Spleen (tissue), 11 donors: Measurements from ENCODE around the gene CRELD2. TPM values are rescaled to one million over a fixed set of nuclear protein-coding genes. Genes with fewer than 3 reads are reported as not detected.

Experiments used
- DNase-seq: peaks from one replicate; pipeline ENCODE4 v3.0.0-alpha.2; 2020
- H3K27ac ChIP-seq, 8 donors: fragments of 200-600 bp; sonication (generic) in 7 of 8; 1 replicate in 4 of 8; 2 replicates in 4 of 8; pipeline versions ENCODE4 v1.5.0 to v1.8.0; 2016 to 2021; ENCODE audit warnings: inconsistent platforms in 4 of 8, mild to moderate bottlenecking in 4 of 8, moderate library complexity in 1 of 8
- H3K27me3 ChIP-seq, 7 donors: fragments of 200-600 bp; sonication (generic) in 6 of 7; replicated peaks in 1 of 7; 1 replicate in 4 of 7; 2 replicates in 3 of 7; pipeline versions ENCODE4 v1.5.0 to v1.8.0; 2016 to 2021; ENCODE audit warnings: inconsistent platforms in 3 of 7, mild to moderate bottlenecking in 1 of 7
- H3K36me3 ChIP-seq, 6 donors: fragments of 200-600 bp; sonication (generic) in 5 of 6; 1 replicate in 4 of 6; 2 replicates in 2 of 6; pipeline versions ENCODE4 v1.5.0 to v1.8.0; 2016 to 2021; ENCODE audit warnings: inconsistent platforms in 2 of 6
- H3K4me1 ChIP-seq, 6 donors: fragments of 200-600 bp; sonication (generic) in 5 of 6; 1 replicate in 3 of 6; 2 replicates in 3 of 6; pipeline versions ENCODE4 v1.5.0 to v1.8.0; 2016 to 2021; ENCODE audit warnings: inconsistent platforms in 3 of 6
- H3K4me3 ChIP-seq, 8 donors: fragments of 200-600 bp; sonication (generic) in 7 of 8; 1 replicate in 4 of 8; 2 replicates in 4 of 8; pipeline versions ENCODE4 v1.5.0 to v1.8.0; 2016 to 2021; ENCODE audit warnings: inconsistent platforms in 4 of 8, mild to moderate bottlenecking in 4 of 8, moderate library complexity in 2 of 8
- H3K9me3 ChIP-seq, 8 donors: fragments of 200-600 bp; sonication (generic) in 7 of 8; 1 replicate in 4 of 8; 2 replicates in 4 of 8; pipeline versions ENCODE4 v1.5.0 to v1.8.0; 2016 to 2021; ENCODE audit warnings: inconsistent platforms in 4 of 8
- POLR2A ChIP-seq, 3 donors: fragments of 450-650 bp; IDR thresholded peaks; one replicate each; pipeline ENCODE4 v1.5.1; 2017; ENCODE audit warnings: antibody characterized with exemption in 3 of 3, mild to moderate bottlenecking in 1 of 3
- POLR2AphosphoS5 ChIP-seq, 3 donors: sonication (generic); formaldehyde crosslinking; IDR thresholded peaks; one replicate each; pipeline ENCODE4 v1.5.1; 2017; ENCODE audit warnings: antibody characterized with exemption in 3 of 3
- WGBS, 5 donors: extraction: QIAGEN DNeasy Blood & Tissue Kit in 3 of 5; methylation state at CpG; one replicate each; pipeline versions ENCODE4 v1.1.5 to v1.1.7; 2013 to 2018; 5-methylcytosine and 5-hydroxymethylcytosine counted together
- intact Hi-C: fragments of 100-400 bp; cut with DNase I; formaldehyde crosslinking; loops from one replicate; pipeline ENCODE4 v1.15.0; 2023; ENCODE audit warnings: low total_unique reads
- polyA plus RNA-seq, 3 donors: library from polyadenylated mRNA; stranded (reverse); fragments of 200-250 nt; gene quantifications; one replicate each; pipeline ENCODE4 v1.2.1, GENCODE V29; 2013
- total RNA-seq, 7 donors: library from RNA; depleted of rRNA in 3 of 7; stranded (reverse); fragments of >200 nt in 3 of 7; fragmentation: NEBNext Ultra II Directional in 4 of 7; extraction: Animal tissue kit (Norgen Biotek cat#: 25700) in 4 of 7; gene quantifications; one replicate each; pipeline versions ENCODE4 v1.1.0 to v1.2.1, GENCODE V29; 2016 to 2021
- TF ChIP-seq, protein P1 (sequence below), 11 experiments: fragments of 200-600 bp in 7 of 11; fragments of 450-650 bp in 4 of 11; sonication (generic) in 4 of 11; IDR thresholded peaks in 8 of 11; conservative IDR thresholded peaks in 3 of 11; 1 replicate in 7 of 11; 2 replicates in 4 of 11; pipeline versions ENCODE4 v1.4.0 to v1.8.0; 2016 to 2021; ENCODE audit warnings: antibody characterized with exemption in 11 of 11, inconsistent platforms in 4 of 11, mild to moderate bottlenecking in 1 of 11
- donor health status: healthy with polysubstance abuse.
- donor health status: DM: no; HTN: no; CAD: no; lungs with moderate emphysema.
- donor health status: DM: no; HTN: no; CAD: no.
- donor health status: Bipolar disorder and iron deficiency.
- donor health status: healthy.
- donor health status: DM: no; HTN: no; CAD: no.
- donor health status: DM: yes; HTN: yes; CAD: no.

Gene CRELD2
- total and polyA plus RNA-seq, 10 donors: 16.2 to 46.3 (median 34.9) TPM

DNA sequence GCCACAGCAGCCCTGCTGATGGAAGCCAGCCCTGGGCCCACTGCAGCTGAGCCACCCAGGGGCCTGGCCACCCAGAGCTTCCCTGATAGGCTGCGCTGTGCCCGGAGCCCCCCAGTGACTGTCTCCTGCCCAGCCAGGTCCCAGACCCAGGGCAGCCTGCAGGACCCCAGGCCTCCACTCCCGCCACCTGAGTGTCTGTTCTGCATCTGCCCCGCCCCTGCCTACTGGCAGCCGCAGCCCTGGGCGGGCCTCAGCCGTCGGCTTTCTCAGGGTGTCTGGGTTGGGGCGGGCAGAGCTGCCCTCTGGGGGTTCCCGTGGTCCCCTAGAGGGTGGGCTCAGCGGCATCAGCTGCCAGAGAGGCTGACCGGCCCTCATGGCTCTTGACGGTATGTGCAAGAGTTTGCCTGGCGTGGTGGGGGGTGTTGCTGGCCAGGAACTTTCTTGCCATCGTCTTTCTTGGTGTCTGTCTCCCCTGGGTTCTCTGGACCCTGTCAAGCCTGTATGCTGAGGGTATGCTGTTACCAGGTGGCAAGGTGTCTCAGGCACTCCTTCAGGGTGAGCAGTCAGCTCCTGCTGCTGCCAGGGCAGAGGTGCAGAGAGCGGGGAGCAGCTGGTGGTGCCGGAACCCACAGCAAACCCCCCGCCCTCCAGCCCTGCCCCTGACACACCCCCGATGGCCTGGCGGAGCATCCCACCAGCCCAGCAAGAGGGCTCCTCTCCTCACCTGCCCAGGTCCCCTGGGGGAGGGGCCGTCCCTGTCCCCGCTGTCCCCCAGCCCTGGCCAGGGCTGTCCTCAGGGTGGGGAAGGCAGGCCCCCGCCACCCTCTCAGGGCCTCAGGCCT, 29.9 kb downstream of the CRELD2 start:
- H3K27ac ChIP-seq: no peak overlapping the region
- H3K4me3 ChIP-seq: no peak overlapping the region
- DNase-seq: no peak
- H3K4me1 ChIP-seq: peaks cover 0 to 52% (median 26%) of the 10 kb centered on the region in 6 donors
- no peaks in the 10 kb centered on the region for H3K36me3 ChIP-seq
- WGBS, 5 donors: 89 to 100% (median 94%) methylated on average over 4 to 23 of the region's 23 CpGs
- no peaks in the 10 kb centered on the region for H3K27me3 ChIP-seq
- TF ChIP-seq, protein P1, sequence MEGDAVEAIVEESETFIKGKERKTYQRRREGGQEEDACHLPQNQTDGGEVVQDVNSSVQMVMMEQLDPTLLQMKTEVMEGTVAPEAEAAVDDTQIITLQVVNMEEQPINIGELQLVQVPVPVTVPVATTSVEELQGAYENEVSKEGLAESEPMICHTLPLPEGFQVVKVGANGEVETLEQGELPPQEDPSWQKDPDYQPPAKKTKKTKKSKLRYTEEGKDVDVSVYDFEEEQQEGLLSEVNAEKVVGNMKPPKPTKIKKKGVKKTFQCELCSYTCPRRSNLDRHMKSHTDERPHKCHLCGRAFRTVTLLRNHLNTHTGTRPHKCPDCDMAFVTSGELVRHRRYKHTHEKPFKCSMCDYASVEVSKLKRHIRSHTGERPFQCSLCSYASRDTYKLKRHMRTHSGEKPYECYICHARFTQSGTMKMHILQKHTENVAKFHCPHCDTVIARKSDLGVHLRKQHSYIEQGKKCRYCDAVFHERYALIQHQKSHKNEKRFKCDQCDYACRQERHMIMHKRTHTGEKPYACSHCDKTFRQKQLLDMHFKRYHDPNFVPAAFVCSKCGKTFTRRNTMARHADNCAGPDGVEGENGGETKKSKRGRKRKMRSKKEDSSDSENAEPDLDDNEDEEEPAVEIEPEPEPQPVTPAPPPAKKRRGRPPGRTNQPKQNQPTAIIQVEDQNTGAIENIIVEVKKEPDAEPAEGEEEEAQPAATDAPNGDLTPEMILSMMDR (IDR thresholded peaks at IDR 0.05 in 8 of 11, conservative IDR thresholded peaks at IDR 0.05 in 3 of 11): no peak
- no peak for TF ChIP-seq POLR2A (IDR thresholded peaks at IDR 0.05)
- no peak for TF ChIP-seq POLR2AphosphoS5 (IDR thresholded peaks at IDR 0.05)
- H3K9me3 ChIP-seq: no peaks in the 10 kb centered on the region
- intact Hi-C loops: no loop called here

DNA sequence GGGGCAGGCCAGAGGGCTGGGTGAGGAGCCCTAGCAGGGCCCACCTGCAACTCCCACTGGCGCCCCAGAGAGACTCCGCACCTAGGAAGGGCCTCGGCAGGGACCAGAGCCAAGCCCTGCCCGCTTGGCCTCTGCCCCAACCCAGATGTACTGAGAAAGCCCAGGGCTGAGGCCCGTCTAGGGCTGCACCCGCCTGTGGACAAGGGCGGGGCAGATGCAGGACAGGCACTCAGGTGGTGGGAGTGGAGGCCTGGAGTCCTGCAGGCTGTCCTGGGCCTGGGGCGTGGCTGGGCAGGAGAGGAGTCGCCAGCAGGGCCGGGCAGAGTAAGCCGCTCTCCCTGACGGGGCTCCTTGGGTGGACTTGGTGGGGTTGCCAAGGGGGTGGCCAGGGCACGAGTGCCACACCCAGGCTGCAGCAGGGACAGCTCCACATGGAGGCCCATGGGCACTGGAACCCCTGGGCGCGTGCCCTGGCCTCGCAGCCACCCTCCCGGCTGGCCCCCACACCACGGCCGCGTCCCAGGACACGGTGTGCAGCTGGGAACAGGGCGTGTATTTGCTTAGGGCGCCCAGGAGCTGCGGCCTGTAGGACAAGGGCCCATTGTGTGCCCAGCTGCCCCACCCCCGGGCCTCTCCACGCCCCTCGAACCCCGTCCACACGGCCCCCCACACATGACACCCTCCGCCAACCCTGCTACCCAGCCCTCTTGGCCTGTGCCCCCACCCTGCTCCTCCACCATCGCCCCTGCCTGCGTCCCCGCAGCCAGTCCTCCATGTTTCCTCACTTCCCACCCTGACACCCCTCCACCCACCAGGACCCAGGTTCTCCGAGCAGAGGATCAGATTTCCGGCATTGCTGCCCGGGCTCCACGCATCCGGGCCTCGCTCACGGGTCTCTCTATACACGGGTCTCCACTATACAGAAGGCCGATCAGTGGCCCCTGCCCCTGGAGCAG, 30.8 kb downstream of the CRELD2 start:
- Histone ChIP-seq H3K4me3 (no peak overlapping the region), H3K4me1 (peaks cover 2 to 60% (median 35%) of the 10 kb centered on the region in 6 donors), H3K27me3 (no peaks in the 10 kb centered on the region), H3K36me3 (no peaks in the 10 kb centered on the region), H3K9me3 (no peaks in the 10 kb centered on the region), H3K27ac (no peak overlapping the region)
- TF ChIP-seq POLR2A (IDR thresholded peaks at IDR 0.05): no peak
- TF ChIP-seq, protein P1 (IDR thresholded peaks at IDR 0.05 in 8 of 11, conservative IDR thresholded peaks at IDR 0.05 in 3 of 11): no peak
- no peak for TF ChIP-seq POLR2AphosphoS5 (IDR thresholded peaks at IDR 0.05)
- no peak for DNase-seq
- WGBS, 5 donors: 91 to 94% (median 94%) methylated on average over 21 to 42 of the region's 42 CpGs
- intact Hi-C loops: no loop called here

DNA sequence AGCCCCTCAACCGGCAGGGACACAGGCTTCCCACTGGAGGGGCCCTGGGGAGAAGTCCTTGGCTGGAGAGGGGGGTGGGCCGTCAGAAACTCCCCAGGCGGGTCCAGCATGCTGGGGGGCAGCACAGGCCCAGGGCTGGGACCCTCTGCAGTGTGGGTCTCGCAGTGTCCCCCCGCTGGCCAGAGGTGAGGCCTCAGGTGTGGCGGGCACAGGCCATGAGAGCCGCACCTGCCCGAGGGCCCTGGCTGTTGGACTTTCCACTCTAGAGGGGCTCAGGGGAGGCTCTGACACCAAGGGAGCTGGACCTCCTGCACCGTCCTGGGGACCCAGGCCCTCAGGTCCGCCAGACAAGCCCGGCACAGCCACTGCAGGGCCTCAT, 31.5 kb downstream of the CRELD2 start:
- intact Hi-C loops: no loop called here
- H3K36me3 ChIP-seq: no peaks in the 10 kb centered on the region
- no peaks in the 10 kb centered on the region for H3K27me3 ChIP-seq
- H3K4me3 ChIP-seq: no peak overlapping the region
- no peak overlapping the region for H3K27ac ChIP-seq
- H3K4me1 ChIP-seq: peaks cover 2 to 61% (median 41%) of the 10 kb centered on the region in 6 donors
- no peak for DNase-seq
- WGBS, 5 donors: 87 to 100% (median 95%) methylated on average over 2 to 11 of the region's 11 CpGs
- no peaks in the 10 kb centered on the region for H3K9me3 ChIP-seq
- TF ChIP-seq POLR2A (IDR thresholded peaks at IDR 0.05) (no peak), POLR2AphosphoS5 (IDR thresholded peaks at IDR 0.05) (no peak)
- TF ChIP-seq, protein P1 (IDR thresholded peaks at IDR 0.05 in 8 of 11, conservative IDR thresholded peaks at IDR 0.05 in 3 of 11): no peak
